Left lung (tissue), 10 donors: ENCODE measurements around the gene CAMTA1. TPM values are rescaled to one million over a fixed set of nuclear protein-coding genes. Genes with fewer than 3 reads are reported as not detected.

Source experiments
- ATAC-seq: fragments of 200-7000 bp; cut with Tn5 transposase; one replicate; pipeline ENCODE4 v1.9.1; 2020; ENCODE audit warnings: moderate library complexity
- DNase-seq, 4 donors: peaks; one replicate each; pipeline ENCODE4 v3.0.0-alpha.2; 2013 to 2020
- H3K27ac ChIP-seq, 2 donors: fragments of 200-600 bp; sonication (generic) in 1 of 2; one replicate each; pipeline versions ENCODE4 v1.5.0 to v1.8.0; 2020 to 2021
- H3K27me3 ChIP-seq, 2 donors: fragments of 200-600 bp; sonication (generic) in 1 of 2; one replicate each; pipeline versions ENCODE4 v1.5.0 to v1.8.0; 2020 to 2021
- H3K36me3 ChIP-seq, 2 donors: fragments of 200-600 bp; sonication (generic) in 1 of 2; one replicate each; pipeline versions ENCODE4 v1.5.0 to v1.8.0; 2020 to 2021
- H3K4me1 ChIP-seq, 2 donors: fragments of 200-600 bp; one replicate each; pipeline ENCODE4 v1.8.0; 2021
- H3K4me3 ChIP-seq, 2 donors: fragments of 200-600 bp; sonication (generic) in 1 of 2; one replicate each; pipeline versions ENCODE4 v1.5.0 to v1.8.0; 2020 to 2021; ENCODE audit warnings: mild to moderate bottlenecking in 1 of 2
- H3K9me3 ChIP-seq, 2 donors: fragments of 200-600 bp; sonication (generic) in 1 of 2; one replicate each; pipeline versions ENCODE4 v1.5.0 to v1.8.0; 2020 to 2021
- intact Hi-C, 2 donors: fragments of 100-400 bp; cut with DNase I; formaldehyde crosslinking; loops; one replicate each; pipeline versions ENCODE4 v1.11.2 to v1.14.2; 2022
- polyA plus RNA-seq, 6 donors: library from polyadenylated mRNA; unstranded; fragments of 120-200 nt; gene quantifications; one replicate each; pipeline ENCODE4 v1.2.1, GENCODE V29; 2013; ENCODE audit not compliant: insufficient read length in 6 of 6
- total RNA-seq, 2 donors: library from RNA; stranded (reverse); fragmentation: NEBNext Ultra II Directional; extraction: Animal tissue kit (Norgen Biotek cat#: 25700); gene quantifications; one replicate each; pipeline ENCODE4 v1.2.1, GENCODE V29; 2021
- TF ChIP-seq, protein P1 (sequence below), 2 donors: fragments of 200-600 bp; sonication (generic) in 1 of 2; IDR thresholded peaks; one replicate each; pipeline versions ENCODE4 v1.5.0 to v1.8.0; 2021; ENCODE audit warnings: antibody characterized with exemption in 2 of 2
- donor health status: DM: no; HTN: yes; CAD: no.
- donor health status: DM: no; HTN: no; CAD: no.

The CAMTA1 gene
- total and polyA plus RNA-seq, 8 donors, result 42.7 to 69.1 (median 49.4) TPM

DNA sequence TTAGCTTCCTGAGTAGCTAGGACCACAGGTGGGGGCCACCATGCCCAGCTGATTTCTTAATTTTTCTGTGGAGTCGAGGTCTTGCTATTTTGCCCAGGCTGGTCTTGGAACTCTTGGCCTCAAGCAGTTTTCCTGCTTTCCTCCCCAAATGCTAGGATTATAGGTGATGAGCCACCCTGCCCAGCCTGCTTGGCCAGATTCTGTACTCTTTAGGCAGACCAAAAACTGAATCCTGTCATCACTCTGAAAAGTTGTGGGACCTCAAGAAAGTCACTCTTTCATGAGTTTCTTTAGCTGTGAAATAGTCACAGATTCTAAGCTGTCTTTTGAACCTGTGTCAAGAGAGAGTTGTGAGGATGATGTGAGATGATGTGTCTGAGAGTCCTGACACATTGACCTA is 105.4 kb downstream of the CAMTA1 start:
- intact Hi-C loops, result no loop called here
- Histone ChIP-seq H3K36me3 (peaks cover 0 to 3% of the 10 kb centered on the region in 2 donors), H3K4me1 (no peaks in the 10 kb centered on the region), H3K27me3 (no peaks in the 10 kb centered on the region), H3K27ac (no peak overlapping the region), H3K4me3 (no peak overlapping the region), H3K9me3 (no peaks in the 10 kb centered on the region)
- TF ChIP-seq, protein P1, sequence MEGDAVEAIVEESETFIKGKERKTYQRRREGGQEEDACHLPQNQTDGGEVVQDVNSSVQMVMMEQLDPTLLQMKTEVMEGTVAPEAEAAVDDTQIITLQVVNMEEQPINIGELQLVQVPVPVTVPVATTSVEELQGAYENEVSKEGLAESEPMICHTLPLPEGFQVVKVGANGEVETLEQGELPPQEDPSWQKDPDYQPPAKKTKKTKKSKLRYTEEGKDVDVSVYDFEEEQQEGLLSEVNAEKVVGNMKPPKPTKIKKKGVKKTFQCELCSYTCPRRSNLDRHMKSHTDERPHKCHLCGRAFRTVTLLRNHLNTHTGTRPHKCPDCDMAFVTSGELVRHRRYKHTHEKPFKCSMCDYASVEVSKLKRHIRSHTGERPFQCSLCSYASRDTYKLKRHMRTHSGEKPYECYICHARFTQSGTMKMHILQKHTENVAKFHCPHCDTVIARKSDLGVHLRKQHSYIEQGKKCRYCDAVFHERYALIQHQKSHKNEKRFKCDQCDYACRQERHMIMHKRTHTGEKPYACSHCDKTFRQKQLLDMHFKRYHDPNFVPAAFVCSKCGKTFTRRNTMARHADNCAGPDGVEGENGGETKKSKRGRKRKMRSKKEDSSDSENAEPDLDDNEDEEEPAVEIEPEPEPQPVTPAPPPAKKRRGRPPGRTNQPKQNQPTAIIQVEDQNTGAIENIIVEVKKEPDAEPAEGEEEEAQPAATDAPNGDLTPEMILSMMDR (IDR thresholded peaks at IDR 0.05), result no peak
- no peak for DNase-seq
- ATAC-seq, result no peak

DNA sequence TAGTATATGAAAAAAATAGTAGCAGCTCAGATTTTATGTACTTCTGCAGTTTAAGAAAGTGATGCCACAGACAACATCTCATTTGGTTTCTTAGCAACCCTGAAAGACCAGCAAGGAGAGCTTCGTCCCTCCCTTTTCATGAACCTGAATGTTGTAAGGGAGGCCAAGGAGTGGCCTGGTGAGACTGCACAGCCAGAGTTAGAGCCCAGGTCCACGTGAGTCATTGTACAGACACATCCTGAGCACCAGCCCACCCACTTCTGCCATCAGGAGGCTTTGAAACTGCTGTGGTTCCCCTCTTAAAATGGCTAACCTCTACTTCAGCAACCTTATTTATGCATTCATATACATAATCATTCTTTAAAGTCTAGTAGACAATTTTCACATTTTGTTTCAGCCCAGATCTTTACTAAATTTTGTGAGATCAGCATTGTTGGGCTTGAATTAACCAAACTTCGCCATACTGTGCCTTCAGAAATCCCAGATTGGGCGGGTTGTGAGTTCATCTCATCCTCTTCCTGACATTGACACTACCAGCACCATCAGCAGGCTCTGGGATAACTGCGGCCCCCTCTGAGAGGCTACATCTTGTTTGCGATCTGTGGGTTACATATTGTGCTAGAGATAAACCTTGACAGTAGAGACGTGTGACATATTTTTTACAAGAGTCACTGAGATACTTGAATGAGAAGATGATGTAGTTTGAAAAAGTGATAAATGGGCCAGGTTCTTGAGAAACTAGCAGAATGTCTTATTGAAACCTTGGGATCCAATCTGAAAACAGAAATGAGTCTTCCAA is 106.7 kb downstream of the CAMTA1 start:
- intact Hi-C loops, result no loop called here
- DNase-seq (no peak), ATAC-seq (no peak)
- no peaks in the 10 kb centered on the region for H3K9me3 ChIP-seq
- no peak overlapping the region for H3K27ac ChIP-seq
- TF ChIP-seq, protein P1 (IDR thresholded peaks at IDR 0.05), result no peak
- no peak overlapping the region for H3K4me3 ChIP-seq
- H3K27me3 ChIP-seq, result no peaks in the 10 kb centered on the region
- peaks cover 0 to 3% of the 10 kb centered on the region in 2 donors for H3K36me3 ChIP-seq
- no peaks in the 10 kb centered on the region for H3K4me1 ChIP-seq

DNA sequence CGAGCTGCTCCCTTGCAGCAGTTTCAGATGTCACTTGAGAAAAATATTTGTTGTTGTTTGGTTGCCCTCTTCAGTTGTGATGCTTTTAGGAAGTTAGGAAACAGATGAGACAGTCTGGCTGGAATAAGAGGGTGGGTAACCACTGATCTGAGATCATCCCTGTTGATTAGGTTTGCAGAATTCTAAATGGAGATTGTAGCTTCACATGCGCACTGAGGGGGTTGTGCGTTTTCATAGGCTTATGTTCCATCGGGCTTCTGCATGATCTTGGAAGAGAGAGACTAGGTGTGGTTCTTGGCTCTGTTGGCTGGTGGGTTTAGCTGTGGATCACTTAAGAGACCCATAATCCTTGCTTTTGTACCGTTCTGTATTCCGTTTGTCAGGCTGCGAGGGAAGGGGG is 108.1 kb downstream of the CAMTA1 start:
- Histone ChIP-seq H3K4me1 (no peaks in the 10 kb centered on the region), H3K36me3 (no peaks in the 10 kb centered on the region), H3K4me3 (no peak overlapping the region), H3K9me3 (no peaks in the 10 kb centered on the region), H3K27ac (no peak overlapping the region), H3K27me3 (no peaks in the 10 kb centered on the region)
- TF ChIP-seq, protein P1 (IDR thresholded peaks at IDR 0.05), result no peak
- no peak for ATAC-seq
- DNase-seq, result no peak
- intact Hi-C loops, result no loop called here

DNA sequence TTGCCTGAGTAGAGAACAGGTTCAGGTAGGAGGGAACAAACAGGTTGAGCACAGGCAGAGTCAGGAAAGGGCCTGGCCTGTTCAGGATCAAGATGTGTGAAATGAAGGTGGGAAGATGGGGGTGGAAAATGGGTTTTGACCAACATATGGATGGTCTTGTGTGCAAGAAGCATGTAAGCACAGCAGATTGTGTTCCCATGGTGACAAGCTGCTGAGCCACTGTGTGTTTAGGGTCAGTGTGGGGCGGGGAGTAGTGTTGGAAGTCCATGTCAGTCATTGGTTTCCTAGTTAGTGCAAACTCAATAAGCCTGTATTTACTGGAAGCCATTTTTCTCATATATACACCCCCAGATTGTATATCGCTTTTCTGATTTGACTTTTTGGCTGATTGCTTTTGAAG is 111.9 kb downstream of the CAMTA1 start:
- H3K9me3 ChIP-seq, result no peaks in the 10 kb centered on the region
- H3K27ac ChIP-seq, result no peak overlapping the region
- no peaks in the 10 kb centered on the region for H3K27me3 ChIP-seq
- no peak for ATAC-seq
- H3K4me1 ChIP-seq, result no peaks in the 10 kb centered on the region
- no peak overlapping the region for H3K4me3 ChIP-seq
- TF ChIP-seq, protein P1 (IDR thresholded peaks at IDR 0.05), result no peak
- no peak for DNase-seq
- no peaks in the 10 kb centered on the region for H3K36me3 ChIP-seq
- intact Hi-C loops, result no loop called here

DNA sequence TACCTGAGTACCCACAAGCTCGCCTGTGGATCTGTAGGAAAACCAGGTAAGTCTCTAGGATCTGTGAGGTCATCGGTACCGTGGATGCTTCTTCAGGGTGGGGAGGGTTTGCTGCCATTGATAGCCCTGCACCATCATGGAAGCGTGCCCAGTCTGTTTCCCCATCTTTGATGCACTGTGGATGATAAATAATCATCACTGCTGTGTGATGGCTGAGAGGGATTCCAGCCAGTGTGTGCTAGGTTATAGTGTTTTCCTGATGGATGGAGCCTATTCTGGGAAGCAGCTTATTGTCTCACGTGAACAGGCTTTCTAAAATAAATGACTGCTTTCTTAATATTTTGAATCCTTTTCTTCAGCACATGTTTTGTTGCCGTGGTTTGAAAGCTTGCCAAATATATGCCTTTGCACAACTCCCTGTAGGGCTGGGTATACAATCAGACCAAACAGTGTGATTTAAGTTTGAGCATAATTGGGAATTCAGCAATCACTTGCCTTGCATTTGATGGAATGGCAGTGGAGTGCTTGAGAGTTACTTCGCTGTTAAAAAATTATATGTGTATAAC is 113.8 kb downstream of the CAMTA1 start:
- Histone ChIP-seq H3K4me1 (no peaks in the 10 kb centered on the region), H3K9me3 (no peaks in the 10 kb centered on the region), H3K27me3 (no peaks in the 10 kb centered on the region), H3K36me3 (no peaks in the 10 kb centered on the region), H3K4me3 (no peak overlapping the region), H3K27ac (no peak overlapping the region)
- no peak for DNase-seq
- TF ChIP-seq, protein P1 (IDR thresholded peaks at IDR 0.05), result no peak
- ATAC-seq, result no peak
- intact Hi-C loops, result no loop called here
